Mesothelial cell of epicardium (in vitro differentiated cells): ENCODE data around the gene LIME1. TPM values are rescaled to one million over a fixed set of nuclear protein-coding genes. Genes with fewer than 3 reads are reported as not detected.
A peak's percentile ranks its signal among the peaks of the same experiment; 100 is the strongest.

ENCODE experiments used
- DNase-seq, 2 experiments: peaks; one replicate each; pipeline ENCODE4 v3.0.0; 2021; ENCODE audit warnings: low spot score in 2 of 2; ENCODE audit not compliant: unreplicated experiment in 2 of 2
- H3K27ac Mint-ChIP-seq: 2 replicates; pipeline ENCODE4 v1.8.0; 2021; ENCODE audit warnings: mixed read lengths
- H3K27me3 Mint-ChIP-seq: 2 replicates; pipeline ENCODE4 v1.8.0; 2021; ENCODE audit warnings: low read depth, mixed read lengths
- H3K36me3 Mint-ChIP-seq: 2 replicates; pipeline ENCODE4 v1.8.0; 2021; ENCODE audit warnings: mixed read lengths
- H3K4me1 Mint-ChIP-seq: 2 replicates; pipeline ENCODE4 v1.8.0; 2021; ENCODE audit warnings: mixed read lengths
- H3K4me3 Mint-ChIP-seq: 2 replicates; pipeline ENCODE4 v1.8.0; 2021; ENCODE audit warnings: mild to moderate bottlenecking, moderate library complexity, mixed read lengths
- H3K9me3 Mint-ChIP-seq: 2 replicates; pipeline ENCODE4 v1.8.0; 2021; ENCODE audit warnings: mixed read lengths
- total RNA-seq: library from RNA; stranded (reverse); gene quantifications from 3 replicates; pipeline ENCODE4 v1.2.1, GENCODE V29; 2021
- TF ChIP-seq, protein P1 (sequence below): fragments of 200-600 bp; sonication (generic); IDR thresholded peaks from one replicate; pipeline ENCODE4 v1.5.0; 2021; ENCODE audit warnings: antibody characterized with exemption; ENCODE audit not compliant: unreplicated experiment

LIME1 gene
- total RNA-seq, 1 donor from 2014 or later, result 18.4 TPM

DNA sequence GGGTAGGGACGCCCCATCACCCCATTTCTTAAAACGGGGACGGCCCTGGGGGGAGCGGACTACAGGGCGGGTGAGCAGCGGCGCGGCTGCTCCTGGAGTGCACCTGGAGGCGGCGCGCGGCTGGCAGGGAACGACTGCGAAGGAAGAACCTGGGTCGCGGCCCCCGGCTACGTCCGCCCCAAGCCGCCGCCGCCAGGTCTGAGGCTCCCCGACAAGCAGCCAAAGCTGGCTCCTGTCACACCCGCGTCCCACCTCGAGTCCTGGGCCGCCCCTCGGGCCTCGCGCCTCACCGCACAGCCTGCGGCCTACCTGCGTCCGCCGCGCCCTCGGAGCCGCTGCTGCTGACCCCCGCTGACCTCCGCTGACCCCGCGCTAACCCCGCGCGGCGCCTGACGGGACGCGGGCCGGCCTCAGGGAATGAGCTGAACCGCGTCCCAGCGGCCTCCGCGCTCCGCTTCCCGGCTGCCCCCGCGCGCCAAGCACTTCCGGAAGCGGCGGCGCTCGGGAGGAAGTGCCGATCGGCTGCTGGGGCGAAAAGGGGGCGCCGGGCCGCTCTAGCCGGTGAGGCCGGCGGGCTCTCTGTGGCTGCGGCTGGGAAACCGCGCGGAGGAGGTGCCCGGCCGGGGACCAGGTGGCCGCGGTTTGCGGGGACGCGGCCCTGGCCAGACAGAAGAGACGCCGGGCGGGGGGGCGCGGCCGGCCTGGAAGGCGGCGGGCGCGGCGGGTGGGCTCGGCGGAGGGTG lies 28.7 kb upstream of the LIME1 start, which contains the start of the genes ARFRP1 and ZGPAT:
TSS of gene ARFRP1 (minus strand) at position 419 of the 743 bp plus-strand sequence. CDS start 885 bp downstream, outside the sequence.
TSS of gene ZGPAT (plus strand) at position 482 of the 743 bp plus-strand sequence. CDS start 542 bp downstream, outside the sequence.
- Mint-ChIP-seq H3K4me1 (peaks cover 15% of the 10 kb centered on the region), H3K4me3 (peak within 1 kb of the TSS; percentile 83), H3K9me3 (peaks cover 6% of the 10 kb centered on the region), H3K27me3 (no peaks in the 10 kb centered on the region), H3K27ac (peak within 1 kb of the TSS; percentile 91), H3K36me3 (peaks cover 35% of the 10 kb centered on the region)
- peak; percentile 56 to 76 for DNase-seq
- TF ChIP-seq, protein P1, sequence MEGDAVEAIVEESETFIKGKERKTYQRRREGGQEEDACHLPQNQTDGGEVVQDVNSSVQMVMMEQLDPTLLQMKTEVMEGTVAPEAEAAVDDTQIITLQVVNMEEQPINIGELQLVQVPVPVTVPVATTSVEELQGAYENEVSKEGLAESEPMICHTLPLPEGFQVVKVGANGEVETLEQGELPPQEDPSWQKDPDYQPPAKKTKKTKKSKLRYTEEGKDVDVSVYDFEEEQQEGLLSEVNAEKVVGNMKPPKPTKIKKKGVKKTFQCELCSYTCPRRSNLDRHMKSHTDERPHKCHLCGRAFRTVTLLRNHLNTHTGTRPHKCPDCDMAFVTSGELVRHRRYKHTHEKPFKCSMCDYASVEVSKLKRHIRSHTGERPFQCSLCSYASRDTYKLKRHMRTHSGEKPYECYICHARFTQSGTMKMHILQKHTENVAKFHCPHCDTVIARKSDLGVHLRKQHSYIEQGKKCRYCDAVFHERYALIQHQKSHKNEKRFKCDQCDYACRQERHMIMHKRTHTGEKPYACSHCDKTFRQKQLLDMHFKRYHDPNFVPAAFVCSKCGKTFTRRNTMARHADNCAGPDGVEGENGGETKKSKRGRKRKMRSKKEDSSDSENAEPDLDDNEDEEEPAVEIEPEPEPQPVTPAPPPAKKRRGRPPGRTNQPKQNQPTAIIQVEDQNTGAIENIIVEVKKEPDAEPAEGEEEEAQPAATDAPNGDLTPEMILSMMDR, result no peak

DNA sequence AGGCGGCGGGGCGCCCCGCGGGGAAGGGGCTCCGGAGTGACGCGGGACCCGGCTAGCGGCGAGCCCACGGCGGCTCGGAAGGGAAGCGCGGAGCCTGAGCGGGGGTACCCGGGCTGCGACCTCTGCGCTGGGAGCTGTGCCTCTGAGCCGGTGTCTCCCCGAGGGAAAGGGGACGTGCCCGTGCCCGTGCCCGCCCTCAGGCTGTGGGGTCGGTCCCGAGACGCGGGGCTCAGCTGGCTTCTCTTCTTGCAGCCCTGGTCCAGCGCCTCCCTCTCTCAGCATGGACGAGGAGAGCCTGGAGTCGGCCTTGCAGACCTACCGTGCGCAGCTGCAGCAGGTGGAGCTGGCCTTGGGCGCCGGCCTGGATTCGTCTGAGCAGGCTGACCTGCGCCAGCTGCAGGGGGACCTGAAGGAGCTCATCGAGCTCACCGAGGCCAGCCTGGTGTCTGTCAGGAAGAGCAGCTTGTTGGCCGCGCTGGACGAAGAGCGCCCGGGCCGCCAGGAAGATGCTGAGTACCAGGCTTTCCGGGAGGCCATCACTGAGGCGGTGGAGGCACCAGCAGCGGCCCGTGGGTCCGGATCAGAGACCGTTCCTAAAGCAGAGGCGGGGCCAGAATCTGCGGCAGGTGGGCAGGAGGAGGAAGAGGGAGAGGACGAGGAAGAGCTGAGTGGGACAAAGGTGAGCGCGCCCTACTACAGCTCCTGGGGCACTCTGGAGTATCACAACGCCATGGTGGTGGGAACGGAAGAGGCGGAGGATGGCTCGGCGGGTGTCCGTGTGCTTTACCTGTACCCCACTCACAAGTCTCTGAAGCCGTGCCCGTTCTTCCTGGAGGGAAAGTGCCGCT lies 27.9 kb upstream of the LIME1 start:
- DNase-seq, result peak in 1 of 2 experiments; percentile 27

DNA sequence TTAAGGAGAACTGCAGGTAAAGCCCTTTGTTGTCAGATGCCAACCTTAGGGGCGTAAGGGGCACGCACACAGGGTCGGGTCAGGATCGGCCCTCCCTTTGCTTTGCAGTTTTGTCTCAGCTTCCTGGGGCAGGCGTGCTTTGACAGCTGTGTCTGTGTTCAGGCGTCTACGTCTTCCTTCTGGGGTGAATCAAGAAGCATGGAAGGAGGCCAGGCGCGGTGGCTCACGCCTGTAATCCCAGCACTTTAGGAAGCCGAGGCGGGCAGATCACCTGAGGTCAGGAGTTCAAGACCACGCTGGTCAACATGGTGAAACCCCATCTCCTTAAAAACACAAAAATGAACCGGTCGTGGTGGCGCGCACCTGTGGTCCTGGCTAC lies 27.3 kb upstream of the LIME1 start:
- peak overlapping the region; percentile 78 for H3K4me3 Mint-ChIP-seq
- TF ChIP-seq, protein P1, result no peak
- peaks cover 6% of the 10 kb centered on the region for H3K9me3 Mint-ChIP-seq
- no peaks in the 10 kb centered on the region for H3K27me3 Mint-ChIP-seq
- no peak for DNase-seq
- H3K27ac Mint-ChIP-seq, result no peak overlapping the region
- H3K36me3 Mint-ChIP-seq, result peaks cover 40% of the 10 kb centered on the region
- H3K4me1 Mint-ChIP-seq, result peaks cover 15% of the 10 kb centered on the region

More for the DNA sequence above, 27.9 kb upstream of the LIME1 start:
- no peaks in the 10 kb centered on the region for H3K27me3 Mint-ChIP-seq
- peaks cover 37% of the 10 kb centered on the region for H3K36me3 Mint-ChIP-seq
- H3K9me3 Mint-ChIP-seq, result peaks cover 6% of the 10 kb centered on the region
- H3K4me3 Mint-ChIP-seq, result peak overlapping the region; percentile 78
- TF ChIP-seq, protein P1, result no peak
- H3K27ac Mint-ChIP-seq, result peak overlapping the region; percentile 84
- H3K4me1 Mint-ChIP-seq, result peaks cover 15% of the 10 kb centered on the region

DNA sequence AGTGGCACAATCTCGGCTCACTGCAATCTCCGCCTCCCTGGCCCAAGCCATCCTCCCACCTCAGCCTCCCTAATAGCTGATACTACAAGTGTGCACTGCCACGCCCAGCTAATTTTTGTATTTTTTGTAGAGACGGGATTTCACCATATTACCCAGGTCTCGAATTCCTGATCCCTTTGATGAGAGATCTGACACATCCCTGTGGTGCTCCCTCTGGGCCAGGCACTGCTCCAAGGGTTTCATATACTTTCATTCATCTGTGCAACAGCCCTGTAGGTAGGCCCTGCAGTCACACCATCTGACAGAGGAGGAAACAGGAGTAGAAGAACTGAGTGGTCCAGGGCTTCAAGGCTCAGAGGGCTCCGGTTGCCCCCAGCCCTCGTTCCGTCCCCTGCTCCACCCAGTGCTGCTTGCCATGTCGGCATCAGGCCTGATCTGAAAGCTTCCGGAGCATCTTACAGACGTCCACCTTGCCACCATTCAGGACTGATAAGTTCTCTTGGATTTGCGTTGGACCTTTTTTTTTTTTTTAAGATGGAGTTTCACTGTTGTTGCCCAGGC lies 25.3 kb upstream of the LIME1 start:
- TF ChIP-seq, protein P1, result no peak
- peaks cover 49% of the 10 kb centered on the region for H3K36me3 Mint-ChIP-seq
- peaks cover 15% of the 10 kb centered on the region for H3K9me3 Mint-ChIP-seq
- H3K4me3 Mint-ChIP-seq, result peak overlapping the region; percentile 55
- H3K27ac Mint-ChIP-seq, result no peak overlapping the region
- no peaks in the 10 kb centered on the region for H3K27me3 Mint-ChIP-seq
- DNase-seq, result no peak
- peaks cover 15% of the 10 kb centered on the region for H3K4me1 Mint-ChIP-seq

DNA sequence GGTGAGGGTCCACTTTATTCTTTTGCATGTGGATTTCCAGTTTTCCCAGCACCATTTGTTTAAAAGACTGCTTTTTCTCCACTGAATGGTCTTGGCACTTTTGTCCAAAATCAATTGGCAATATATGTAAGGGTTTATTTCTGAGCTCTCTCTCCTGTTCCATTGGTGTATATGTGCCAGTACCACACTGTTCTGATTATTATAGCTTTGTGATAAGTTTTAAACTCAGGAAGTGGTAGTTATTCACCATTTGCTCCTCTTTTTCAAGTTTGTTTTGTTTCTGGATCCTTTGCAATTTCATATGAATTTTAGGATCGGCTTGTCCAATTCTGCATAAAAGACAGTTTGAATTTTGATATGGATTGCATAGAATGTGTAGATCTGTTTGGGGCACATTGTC lies 24.3 kb upstream of the LIME1 start:
- TF ChIP-seq, protein P1, result no peak
- no peak for DNase-seq
- Mint-ChIP-seq H3K36me3 (peaks cover 54% of the 10 kb centered on the region), H3K27ac (no peak overlapping the region), H3K27me3 (no peaks in the 10 kb centered on the region), H3K9me3 (peaks cover 21% of the 10 kb centered on the region), H3K4me1 (peaks cover 8% of the 10 kb centered on the region), H3K4me3 (no peak overlapping the region)
